SK-N-SH (cell line): ENCODE data around the gene PRMT7. TPM values are rescaled to one million over a fixed set of nuclear protein-coding genes. Genes with fewer than 3 reads are reported as not detected.

ENCODE experiments used
- CTCF ChIA-PET: fragments of 300-600, 350-600 bp; formaldehyde crosslinking; extraction: SDS; loops from one replicate; lab custom pipeline; 2021; lab: Yijun Ruan, JAX
- POLR2A ChIA-PET: fragments of 350-600 bp; sonication (Branson Sonifier 250); formaldehyde crosslinking; extraction: SDS; loops from one replicate; lab custom pipeline; 2020; ENCODE audit warnings: antibody characterized with exemption, inconsistent platforms; lab: Yijun Ruan, JAX
- DNase-seq: peaks from one replicate; pipeline ENCODE4 v3.0.0; 2012
- H2AFZ ChIP-seq: fragments of 200-600 bp; sonication (generic); 2 replicates; pipeline ENCODE4 v1.8.1; 2016; ENCODE audit warnings: antibody characterized with exemption, mild to moderate bottlenecking, low read depth
- H3F3A ChIP-seq: fragments of 200-600 bp; sonication (generic); replicated peaks from 2 replicates; pipeline ENCODE3; 2016; ENCODE audit warnings: antibody characterized with exemption, mild to moderate bottlenecking; ENCODE audit not compliant: insufficient read depth
- H3K27ac ChIP-seq, 2 experiments: fragments of 200-500 bp in 1 of 2; fragments of 200-600 bp in 1 of 2; sonication (Bioruptor generic) in 1 of 2; sonication (generic), shearing (Covaris generic) in 1 of 2; 2 replicates each; pipeline versions ENCODE4 v1.5.1 to v1.6.1; 2014 to 2016; ENCODE audit warnings: low read depth in 2 of 2, inconsistent platforms in 1 of 2, low read length in 1 of 2, mild to moderate bottlenecking in 1 of 2, mixed read lengths in 1 of 2
- H3K27me3 ChIP-seq: fragments of 200-600 bp; sonication (generic), shearing (Covaris generic); 2 replicates; pipeline ENCODE4 v1.6.1; 2016; ENCODE audit warnings: mixed run types; ENCODE audit not compliant: insufficient read depth
- H3K36me3 ChIP-seq, 2 experiments: fragments of 200-500 bp in 1 of 2; fragments of 200-600 bp in 1 of 2; sonication (Bioruptor generic) in 1 of 2; sonication (generic) in 1 of 2; replicated peaks in 1 of 2; 2 replicates each; pipeline versions ENCODE3 to v1.5.1; 2014 to 2016; ENCODE audit warnings: low read length in 1 of 2, mild to moderate bottlenecking in 1 of 2; ENCODE audit not compliant: insufficient read depth in 2 of 2, control insufficient read depth in 1 of 2
- H3K4me1 ChIP-seq, 2 experiments: fragments of 200-500 bp in 1 of 2; fragments of 200-600 bp in 1 of 2; sonication (Bioruptor generic) in 1 of 2; sonication (generic), shearing (Covaris generic) in 1 of 2; 2 replicates each; pipeline versions ENCODE4 v1.5.1 to v1.6.1; 2014 to 2016; ENCODE audit warnings: low read depth in 1 of 2, low read length in 1 of 2, mixed run types in 1 of 2; ENCODE audit not compliant: insufficient read depth in 2 of 2, control insufficient read depth in 1 of 2
- H3K4me2 ChIP-seq: fragments of 200-600 bp; sonication (generic), shearing (Covaris generic); 2 replicates; pipeline ENCODE4 v1.6.1; 2017; ENCODE audit warnings: mixed run types
- H3K4me3 ChIP-seq, 2 experiments: fragments of 200-500 bp in 1 of 2; fragments of 200-600 bp in 1 of 2; sonication (Bioruptor generic) in 1 of 2; sonication (generic), shearing (Covaris generic) in 1 of 2; 2 replicates each; pipeline versions ENCODE4 v1.5.1 to v1.8.1; 2014 to 2016; ENCODE audit warnings: low read depth in 2 of 2, inconsistent platforms in 1 of 2, low read length in 1 of 2, mild to moderate bottlenecking in 1 of 2, mixed read lengths in 1 of 2, moderate library complexity in 1 of 2
- H3K79me2 ChIP-seq: fragments of 200-600 bp; sonication (generic); 2 replicates; pipeline ENCODE4 v1.8.1; 2017; ENCODE audit warnings: mild to moderate bottlenecking; ENCODE audit not compliant: insufficient read depth
- H3K9ac ChIP-seq: fragments of 200-600 bp; sonication (generic); 2 replicates; pipeline ENCODE4 v1.6.1; 2017; ENCODE audit warnings: mixed run types
- H3K9me2 ChIP-seq: fragments of 200-600 bp; sonication (generic); 2 replicates; pipeline ENCODE4 v1.6.1; 2017; ENCODE audit warnings: mixed run types
- H3K9me3 ChIP-seq: fragments of 200-600 bp; sonication (generic); 2 replicates; pipeline ENCODE4 v1.6.1; 2017; ENCODE audit warnings: mixed run types, mild to moderate bottlenecking, moderate library complexity
- H4K20me1 ChIP-seq: fragments of 200-600 bp; sonication (generic); 2 replicates; pipeline ENCODE4 v1.6.1; 2017; ENCODE audit warnings: mild to moderate bottlenecking, mixed run types; ENCODE audit not compliant: insufficient read depth
- CTCF ChIP-seq: fragments of 200-600 bp; sonication (generic); IDR thresholded peaks from 2 replicates; pipeline ENCODE4 v1.6.1; 2017; ENCODE audit warnings: antibody characterized with exemption, mild to moderate bottlenecking, moderate library complexity
- ELF1 ChIP-seq: IDR thresholded peaks from 2 replicates; pipeline ENCODE4 v1.4.0; 2012
- FOXJ3 ChIP-seq: sonication (generic); formaldehyde crosslinking; IDR thresholded peaks from 2 replicates; pipeline ENCODE4 v1.5.1; 2020; ENCODE audit warnings: mild to moderate bottlenecking, missing genetic modification reagents
- GATA2 ChIP-seq: sonication (generic); formaldehyde crosslinking; IDR thresholded peaks from 2 replicates; pipeline ENCODE4 v1.5.0; 2020; ENCODE audit warnings: mild to moderate bottlenecking, missing genetic modification reagents
- MAX ChIP-seq: IDR thresholded peaks from 2 replicates; pipeline ENCODE4 v1.4.0; 2012; ENCODE audit warnings: low read depth
- MEF2A ChIP-seq: IDR thresholded peaks from 2 replicates; pipeline ENCODE4 v1.4.0; 2012; ENCODE audit warnings: low read depth, borderline replicate concordance
- NFIC ChIP-seq: IDR thresholded peaks from 2 replicates; pipeline ENCODE4 v1.4.0; 2012; ENCODE audit warnings: borderline replicate concordance
- POLR2AphosphoS5 ChIP-seq: IDR thresholded peaks from 2 replicates; pipeline ENCODE4 v1.6.1; 2012; ENCODE audit warnings: low read depth, low read length
- REST ChIP-seq: IDR thresholded peaks from 2 replicates; pipeline ENCODE4 v1.6.1; 2012; ENCODE audit warnings: mild to moderate bottlenecking, low read depth, low read length, moderate library complexity
- SMC3 ChIP-seq: IDR thresholded peaks from 2 replicates; pipeline ENCODE4 v1.6.1; 2012; ENCODE audit warnings: low read depth, low read length, improper control_type of control experiment
- ZBTB33 ChIP-seq: IDR thresholded peaks from 2 replicates; pipeline ENCODE4 v1.4.0; 2012; ENCODE audit warnings: low read depth, borderline replicate concordance
- WGBS: methylation state at CpG from one replicate; pipeline ENCODE4 v1.1.6; 2017; ENCODE audit warnings: low lambda C conversion rate; 5-methylcytosine and 5-hydroxymethylcytosine counted together
- polyA plus RNA-seq, 3 experiments: library from polyadenylated mRNA; depleted of rRNA; stranded (reverse); fragments of >200 nt; gene quantifications; 2 replicates each; pipeline ENCODE4 v1.2.3, GENCODE V29; 2012

PRMT7 gene
- polyA plus RNA-seq, 1 of the 3 experiments (the other 2 are of a cell fraction) = 46.0 TPM

GRCh38 chr16:68343137-68343536 lies 32.3 kb downstream of the PRMT7 start (continued):
- no peak for TF ChIP-seq ZBTB33
- no peak for TF ChIP-seq CTCF
- TF ChIP-seq FOXJ3 = no peak
- TF ChIP-seq NFIC = no peak
- no peak for TF ChIP-seq GATA2 (CRISPR knock-in tag)
- TF ChIP-seq REST = no peak
- no peak for TF ChIP-seq MEF2A
- TF ChIP-seq MAX = no peak
- TF ChIP-seq SMC3 = no peak

GRCh38 chr16:68344252-68344651 lies 33.4 kb downstream of the PRMT7 start:
- no peak for TF ChIP-seq POLR2AphosphoS5
- TF ChIP-seq REST = no peak
- no peak for TF ChIP-seq ELF1
- ChIA-PET CTCF (interaction anchor here (0.7 to 3.1 kb wide), 4 partner anchors 11 to 83 kb away, joined by 3 to 15 read pairs (median 4); partner anchors contain the start of gene SLC7A6), POLR2A (interaction anchor here (0.7 kb wide), 1 partner anchor 495 kb away, joined by 3 read pairs; no protein-coding TSS in a partner anchor)
- H3K4me2 ChIP-seq = no peak overlapping the region
- H4K20me1 ChIP-seq = no peaks in the 10 kb centered on the region
- H3K4me3 ChIP-seq = no peak overlapping the region
- H3K36me3 ChIP-seq = peaks cover 18 to 72% of the 10 kb centered on the region in 2 experiments
- no peak overlapping the region for H2AFZ ChIP-seq
- H3K9me3 ChIP-seq = no peaks in the 10 kb centered on the region
- 96% methylated on average over 11 of the region's 11 CpGs for WGBS
- H3K79me2 ChIP-seq = no peaks in the 10 kb centered on the region
- H3K9me2 ChIP-seq = no peaks in the 10 kb centered on the region
- H3K27ac ChIP-seq = no peak overlapping the region
- H3F3A ChIP-seq = no peaks in the 10 kb centered on the region
- H3K4me1 ChIP-seq = no peaks in the 10 kb centered on the region
- H3K9ac ChIP-seq = no peak overlapping the region
- DNase-seq = no peak
- no peaks in the 10 kb centered on the region for H3K27me3 ChIP-seq
